ENCODE results near the gene TMEM72. TPM values are rescaled to one million over a fixed set of nuclear protein-coding genes. Genes with fewer than 3 reads are reported as not detected.
A peak's percentile ranks its signal among the peaks of the same experiment; 100 is the strongest.

The TMEM72 gene
- total RNA-seq, 3 donors from 2014 or later (not counting 1 experiment from before 2014, with no cell fraction given): not detected

GRCh38 chr10:44963772-44964633 is 52.9 kb downstream of the TMEM72 start:
- peak overlapping the region; percentile 11 for H3K27ac ChIP-seq (ENCODE audit: low read length)

GRCh38 chr10:44965104-44965503 is 54.0 kb downstream of the TMEM72 start:
- Histone ChIP-seq H3K4me3 (ENCODE audit: low read length) (no peak overlapping the region), H3K27me3 (ENCODE audit: control insufficient read depth, insufficient read depth, low read length) (no peaks in the 10 kb centered on the region), H3K36me3 (ENCODE audit: control insufficient read depth, insufficient read depth, low read length) (no peaks in the 10 kb centered on the region), H3K27ac (ENCODE audit: low read length) (no peak overlapping the region), H3K4me1 (ENCODE audit: control insufficient read depth, insufficient read depth, low read length) (peaks cover 87% of the 10 kb centered on the region), H3K9me3 (ENCODE audit: control insufficient read depth, insufficient read depth, low read length) (no peaks in the 10 kb centered on the region)
- Mint-ChIP-seq H3K9me3 (no peaks in the 10 kb centered on the region), H3K36me3 (no peaks in the 10 kb centered on the region), H3K4me3 (peak overlapping the region; percentile 48), H3K27ac (peak overlapping the region; percentile 75 to 92), H3K4me1 (peaks cover 85 to 98% of the 10 kb centered on the region in 2 donors), H3K27me3 (ENCODE audit: low read depth in 2 of 2) (no peaks in the 10 kb centered on the region)
- WGBS (ENCODE audit: insufficient coverage): 80% methylated on average over 1 of the region's 1 CpG
- DNase-seq (no peak), ATAC-seq (no peak)
- intact Hi-C loops (cut with micrococcal nuclease): no loop called here
- no peak for TF ChIP-seq CTCF (IDR thresholded peaks at IDR 0.05)

More at GRCh38 chr10:44963772-44964633, 52.9 kb downstream of the TMEM72 start:
- Mint-ChIP-seq H3K27ac (peak overlapping the region; percentile 75 to 92), H3K36me3 (no peaks in the 10 kb centered on the region), H3K4me3 (peak overlapping the region; percentile 72), H3K4me1 (peaks cover 74 to 87% of the 10 kb centered on the region in 2 donors), H3K9me3 (no peaks in the 10 kb centered on the region), H3K27me3 (ENCODE audit: low read depth in 2 of 2) (no peaks in the 10 kb centered on the region)
- intact Hi-C loops (cut with micrococcal nuclease): no loop called here
- DNase-seq (no peak), ATAC-seq (no peak)
- Histone ChIP-seq H3K4me1 (ENCODE audit: control insufficient read depth, insufficient read depth, low read length) (peaks cover 83% of the 10 kb centered on the region), H3K36me3 (ENCODE audit: control insufficient read depth, insufficient read depth, low read length) (no peaks in the 10 kb centered on the region), H3K4me3 (ENCODE audit: low read length) (no peak overlapping the region), H3K9me3 (ENCODE audit: control insufficient read depth, insufficient read depth, low read length) (no peaks in the 10 kb centered on the region), H3K27me3 (ENCODE audit: control insufficient read depth, insufficient read depth, low read length) (no peaks in the 10 kb centered on the region)
- 71% methylated on average over 15 of the region's 15 CpGs for WGBS (ENCODE audit: insufficient coverage)
- TF ChIP-seq CTCF (IDR thresholded peaks at IDR 0.05): no peak

- Mint-ChIP-seq H3K9me3 (no peaks in the 10 kb centered on the region), H3K4me3 (peak overlapping the region; percentile 71), H3K4me1 (peaks cover 81 to 98% of the 10 kb centered on the region in 2 donors), H3K36me3 (no peaks in the 10 kb centered on the region), H3K27ac (peak overlapping the region; percentile 75 to 92), H3K27me3 (ENCODE audit: low read depth in 2 of 2) (no peaks in the 10 kb centered on the region)
- ATAC-seq (no peak), DNase-seq (no peak)
- intact Hi-C loops (cut with micrococcal nuclease): no loop called here
- Histone ChIP-seq H3K27me3 (ENCODE audit: control insufficient read depth, insufficient read depth, low read length) (no peaks in the 10 kb centered on the region), H3K27ac (ENCODE audit: low read length) (no peak overlapping the region), H3K4me3 (ENCODE audit: low read length) (no peak overlapping the region), H3K4me1 (ENCODE audit: control insufficient read depth, insufficient read depth, low read length) (peaks cover 87% of the 10 kb centered on the region), H3K36me3 (ENCODE audit: control insufficient read depth, insufficient read depth, low read length) (no peaks in the 10 kb centered on the region), H3K9me3 (ENCODE audit: control insufficient read depth, insufficient read depth, low read length) (no peaks in the 10 kb centered on the region)
- 73% methylated on average over 6 of the region's 6 CpGs for WGBS (ENCODE audit: insufficient coverage)
- no peak for TF ChIP-seq CTCF (IDR thresholded peaks at IDR 0.05)
Measured at GRCh38 chr10:44965651-44966097, 54.5 kb downstream of the TMEM72 start.
